Muscle layer of colon (tissue), 2 donors: ENCODE data around the gene TMC6.

Source experiments
- H3K27ac ChIP-seq: one replicate; pipeline ENCODE4 v1.7.0; 2013; ENCODE audit warnings: low read depth, mild to moderate bottlenecking, low read length, moderate library complexity
- H3K27me3 ChIP-seq, 2 donors: one replicate each; pipeline ENCODE4 v1.7.0; 2013; ENCODE audit warnings: low read length in 2 of 2, mild to moderate bottlenecking in 2 of 2; ENCODE audit not compliant: insufficient read depth in 2 of 2, control insufficient read depth in 1 of 2
- H3K36me3 ChIP-seq: one replicate; pipeline ENCODE4 v1.7.0; 2013; ENCODE audit warnings: mild to moderate bottlenecking, low read length; ENCODE audit not compliant: insufficient read depth
- H3K4me1 ChIP-seq: one replicate; pipeline ENCODE4 v1.7.0; 2013; ENCODE audit warnings: mild to moderate bottlenecking, low read length; ENCODE audit not compliant: insufficient read depth
- H3K4me3 ChIP-seq, 2 donors: one replicate each; pipeline ENCODE4 v1.7.0; 2013; ENCODE audit warnings: low read length in 2 of 2, low read depth in 1 of 2, mild to moderate bottlenecking in 1 of 2, moderate library complexity in 1 of 2
- H3K9ac ChIP-seq: one replicate; pipeline ENCODE4 v1.7.0; 2013; ENCODE audit warnings: low read length
- H3K9me3 ChIP-seq: one replicate; pipeline ENCODE4 v1.7.0; 2013; ENCODE audit warnings: mild to moderate bottlenecking, low read length
- donor health status: abdominal sarcoma.
- donor health status: Adenocarcinoma of cecum.

Gene TMC6

GRCh38 chr17:78107457-78107856 is 21.1 kb downstream of the TMC6 start:
- peaks cover 20% of the 10 kb centered on the region for H3K36me3 ChIP-seq
- no peak overlapping the region for H3K27ac ChIP-seq
- no peak overlapping the region for H3K9ac ChIP-seq
- H3K4me1 ChIP-seq = peaks cover 5% of the 10 kb centered on the region
- H3K27me3 ChIP-seq = no peaks in the 10 kb centered on the region
- no peak overlapping the region for H3K4me3 ChIP-seq
- no peaks in the 10 kb centered on the region for H3K9me3 ChIP-seq

- Histone ChIP-seq H3K9ac (no peak overlapping the region), H3K27ac (no peak overlapping the region), H3K4me1 (peaks cover 5% of the 10 kb centered on the region), H3K27me3 (no peaks in the 10 kb centered on the region), H3K36me3 (peaks cover 32% of the 10 kb centered on the region), H3K9me3 (no peaks in the 10 kb centered on the region), H3K4me3 (no peak overlapping the region)
Measured at GRCh38 chr17:78106211-78106610, 22.3 kb downstream of the TMC6 start.

- no peak overlapping the region for H3K4me3 ChIP-seq
- H3K27me3 ChIP-seq = no peaks in the 10 kb centered on the region
- peaks cover 35% of the 10 kb centered on the region for H3K36me3 ChIP-seq
- H3K4me1 ChIP-seq = peaks cover 5% of the 10 kb centered on the region
- H3K9ac ChIP-seq = no peak overlapping the region
- no peak overlapping the region for H3K27ac ChIP-seq
- no peaks in the 10 kb centered on the region for H3K9me3 ChIP-seq
Measured at GRCh38 chr17:78105551-78105950, 23.0 kb downstream of the TMC6 start.

GRCh38 chr17:78105101-78105500 is 23.5 kb downstream of the TMC6 start:
- no peak overlapping the region for H3K4me3 ChIP-seq
- no peaks in the 10 kb centered on the region for H3K27me3 ChIP-seq
- H3K4me1 ChIP-seq = peaks cover 5% of the 10 kb centered on the region
- peaks cover 35% of the 10 kb centered on the region for H3K36me3 ChIP-seq
- H3K9ac ChIP-seq = no peak overlapping the region
- H3K27ac ChIP-seq = no peak overlapping the region
- no peaks in the 10 kb centered on the region for H3K9me3 ChIP-seq

GRCh38 chr17:78104540-78104941 is 24.0 kb downstream of the TMC6 start:
- Histone ChIP-seq H3K36me3 (peaks cover 35% of the 10 kb centered on the region), H3K27ac (no peak overlapping the region)

GRCh38 chr17:78103311-78103710 is 25.2 kb downstream of the TMC6 start:
- Histone ChIP-seq H3K4me1 (peaks cover 5% of the 10 kb centered on the region), H3K36me3 (peaks cover 45% of the 10 kb centered on the region), H3K4me3 (no peak overlapping the region), H3K9me3 (no peaks in the 10 kb centered on the region), H3K27me3 (no peaks in the 10 kb centered on the region), H3K27ac (no peak overlapping the region), H3K9ac (no peak overlapping the region)

More at GRCh38 chr17:78104540-78104941, 24.0 kb downstream of the TMC6 start:
- Histone ChIP-seq H3K27me3 (no peaks in the 10 kb centered on the region), H3K4me3 (no peak overlapping the region), H3K9me3 (no peaks in the 10 kb centered on the region), H3K9ac (no peak overlapping the region), H3K4me1 (peaks cover 5% of the 10 kb centered on the region)

GRCh38 chr17:78101542-78101941 is 27.0 kb downstream of the TMC6 start:
- Histone ChIP-seq H3K9ac (no peak overlapping the region), H3K27ac (no peak overlapping the region), H3K4me1 (peaks cover 5% of the 10 kb centered on the region), H3K27me3 (no peaks in the 10 kb centered on the region), H3K9me3 (no peaks in the 10 kb centered on the region), H3K4me3 (no peak overlapping the region), H3K36me3 (peaks cover 61% of the 10 kb centered on the region)

- peaks cover 5% of the 10 kb centered on the region for H3K4me1 ChIP-seq
- H3K4me3 ChIP-seq = no peak overlapping the region
- no peak overlapping the region for H3K27ac ChIP-seq
- no peak overlapping the region for H3K9ac ChIP-seq
- peaks cover 65% of the 10 kb centered on the region for H3K36me3 ChIP-seq
- H3K27me3 ChIP-seq = no peaks in the 10 kb centered on the region
- no peaks in the 10 kb centered on the region for H3K9me3 ChIP-seq
Measured at GRCh38 chr17:78101112-78101511, 27.4 kb downstream of the TMC6 start.

- Histone ChIP-seq H3K9ac (no peak overlapping the region), H3K27me3 (no peaks in the 10 kb centered on the region), H3K36me3 (peaks cover 81% of the 10 kb centered on the region), H3K9me3 (no peaks in the 10 kb centered on the region), H3K4me1 (no peaks in the 10 kb centered on the region), H3K27ac (no peak overlapping the region), H3K4me3 (no peak overlapping the region)
Measured at GRCh38 chr17:78096093-78096492, 32.5 kb downstream of the TMC6 start.

GRCh38 chr17:78095035-78095434 is 33.5 kb downstream of the TMC6 start:
- Histone ChIP-seq H3K27me3 (no peaks in the 10 kb centered on the region), H3K36me3 (peaks cover 90% of the 10 kb centered on the region), H3K4me1 (no peaks in the 10 kb centered on the region), H3K9ac (no peak overlapping the region), H3K9me3 (no peaks in the 10 kb centered on the region), H3K27ac (no peak overlapping the region), H3K4me3 (no peak overlapping the region)

GRCh38 chr17:78092794-78093324 is 35.7 kb downstream of the TMC6 start:
- no peak overlapping the region for H3K4me3 ChIP-seq
- H3K27me3 ChIP-seq = no peaks in the 10 kb centered on the region
- no peaks in the 10 kb centered on the region for H3K9me3 ChIP-seq
- peaks cover 93% of the 10 kb centered on the region for H3K36me3 ChIP-seq
- H3K9ac ChIP-seq = no peak overlapping the region
- H3K27ac ChIP-seq = no peak overlapping the region
- H3K4me1 ChIP-seq = no peaks in the 10 kb centered on the region

- Histone ChIP-seq H3K27ac (no peak overlapping the region), H3K9ac (no peak overlapping the region)
Measured at GRCh38 chr17:78089576-78090281, 38.8 kb downstream of the TMC6 start.

More at GRCh38 chr17:78089576-78090281, 38.8 kb downstream of the TMC6 start:
- no peaks in the 10 kb centered on the region for H3K4me1 ChIP-seq
- H3K36me3 ChIP-seq = peaks cover 88% of the 10 kb centered on the region
- no peaks in the 10 kb centered on the region for H3K9me3 ChIP-seq
- H3K27me3 ChIP-seq = no peaks in the 10 kb centered on the region
- H3K4me3 ChIP-seq = no peak overlapping the region
